Measurements from ENCODE around the gene SAG. TPM values are rescaled to one million over a fixed set of nuclear protein-coding genes. Genes with fewer than 3 reads are reported as not detected.

SAG gene
- total and polyA plus RNA-seq, 2 of the 13 experiments (the other 11 are each of a cell fraction or from before 2014, with no cell fraction given), result not detected

DNA sequence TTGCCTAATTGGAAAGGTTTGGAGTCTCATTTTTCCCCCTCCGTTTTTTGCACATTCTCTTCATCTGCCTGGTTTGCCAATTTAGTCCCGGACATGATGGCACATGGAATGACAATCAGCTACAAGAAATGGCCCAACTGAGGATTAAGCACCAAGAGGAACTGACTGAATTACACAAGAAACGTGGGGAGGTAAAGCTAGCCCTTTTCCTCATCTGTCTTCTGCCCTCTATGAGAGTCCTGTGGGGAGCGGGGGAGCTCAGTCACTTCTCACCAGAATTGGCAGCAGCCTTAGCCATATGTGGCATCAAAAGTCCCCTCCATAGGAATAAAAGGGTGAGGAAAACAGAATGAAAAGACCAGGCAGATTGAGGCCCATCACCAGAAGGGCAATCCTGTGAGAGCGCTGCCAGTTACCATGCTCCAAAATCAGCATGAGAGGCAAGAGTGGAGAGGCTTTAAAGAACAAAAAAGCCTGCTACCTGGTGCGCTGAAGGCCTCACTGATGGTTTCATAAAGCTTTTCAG, 44.5 kb upstream of the SAG start:
- BruUV-seq (replicated peaks), result no TSS peak
- H3K79me2 ChIP-seq (ENCODE audit: insufficient read depth, low read length), result peaks cover 8% of the 10 kb centered on the region

More for the DNA sequence above, 44.5 kb upstream of the SAG start:
- no peak for TF ChIP-seq ZNF598 (CRISPR knock-in tag; IDR thresholded peaks at IDR 0.05; ENCODE audit: borderline replicate concordance)
- no peak for TF ChIP-seq SIN3A (IDR thresholded peaks at IDR 0.05; ENCODE audit: borderline replicate concordance, low read depth, low read length)
- no peak for TF ChIP-seq TCF12 (IDR thresholded peaks at IDR 0.05)
- no peak for TF ChIP-seq TCF12 (CRISPR knock-in tag; IDR thresholded peaks at IDR 0.05)
- TF ChIP-seq, protein P1, sequence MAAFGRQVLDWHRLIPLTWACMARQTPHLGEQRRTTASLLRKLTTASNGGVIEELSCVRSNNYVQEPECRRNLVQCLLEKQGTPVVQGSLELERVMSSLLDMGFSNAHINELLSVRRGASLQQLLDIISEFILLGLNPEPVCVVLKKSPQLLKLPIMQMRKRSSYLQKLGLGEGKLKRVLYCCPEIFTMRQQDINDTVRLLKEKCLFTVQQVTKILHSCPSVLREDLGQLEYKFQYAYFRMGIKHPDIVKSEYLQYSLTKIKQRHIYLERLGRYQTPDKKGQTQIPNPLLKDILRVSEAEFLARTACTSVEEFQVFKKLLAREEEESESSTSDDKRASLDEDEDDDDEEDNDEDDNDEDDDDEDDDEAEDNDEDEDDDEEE (CRISPR knock-in tag; IDR thresholded peaks at IDR 0.05), result no peak
- no peak for TF ChIP-seq ZNF430 (CRISPR knock-in tag; IDR thresholded peaks at IDR 0.05)
- no peak for TF ChIP-seq TBP (CRISPR knock-in tag; IDR thresholded peaks at IDR 0.05)
- no peak for TF ChIP-seq HIVEP1 (CRISPR knock-in tag; IDR thresholded peaks at IDR 0.05)
- TF ChIP-seq MED8 (CRISPR knock-in tag; IDR thresholded peaks at IDR 0.05; ENCODE audit: insufficient replicate concordance), result no peak
- TF ChIP-seq ZNF776 (CRISPR knock-in tag; IDR thresholded peaks at IDR 0.05), result no peak
- no peak for TF ChIP-seq ZNF124 (CRISPR knock-in tag; IDR thresholded peaks at IDR 0.05)
- no peak for TF ChIP-seq KDM5B (CRISPR knock-in tag; IDR thresholded peaks at IDR 0.05; ENCODE audit: borderline replicate concordance)
- no peak for TF ChIP-seq ZNF792 (CRISPR knock-in tag; IDR thresholded peaks at IDR 0.05)
- TF ChIP-seq, protein P2, sequence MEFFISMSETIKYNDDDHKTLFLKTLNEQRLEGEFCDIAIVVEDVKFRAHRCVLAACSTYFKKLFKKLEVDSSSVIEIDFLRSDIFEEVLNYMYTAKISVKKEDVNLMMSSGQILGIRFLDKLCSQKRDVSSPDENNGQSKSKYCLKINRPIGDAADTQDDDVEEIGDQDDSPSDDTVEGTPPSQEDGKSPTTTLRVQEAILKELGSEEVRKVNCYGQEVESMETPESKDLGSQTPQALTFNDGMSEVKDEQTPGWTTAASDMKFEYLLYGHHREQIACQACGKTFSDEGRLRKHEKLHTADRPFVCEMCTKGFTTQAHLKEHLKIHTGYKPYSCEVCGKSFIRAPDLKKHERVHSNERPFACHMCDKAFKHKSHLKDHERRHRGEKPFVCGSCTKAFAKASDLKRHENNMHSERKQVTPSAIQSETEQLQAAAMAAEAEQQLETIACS (CRISPR knock-in tag; IDR thresholded peaks at IDR 0.05), result no peak
- no peak for TF ChIP-seq TBL1XR1 (IDR thresholded peaks at IDR 0.05; ENCODE audit: borderline replicate concordance, low read length, partially characterized antibody)
- TF ChIP-seq, protein P3, sequence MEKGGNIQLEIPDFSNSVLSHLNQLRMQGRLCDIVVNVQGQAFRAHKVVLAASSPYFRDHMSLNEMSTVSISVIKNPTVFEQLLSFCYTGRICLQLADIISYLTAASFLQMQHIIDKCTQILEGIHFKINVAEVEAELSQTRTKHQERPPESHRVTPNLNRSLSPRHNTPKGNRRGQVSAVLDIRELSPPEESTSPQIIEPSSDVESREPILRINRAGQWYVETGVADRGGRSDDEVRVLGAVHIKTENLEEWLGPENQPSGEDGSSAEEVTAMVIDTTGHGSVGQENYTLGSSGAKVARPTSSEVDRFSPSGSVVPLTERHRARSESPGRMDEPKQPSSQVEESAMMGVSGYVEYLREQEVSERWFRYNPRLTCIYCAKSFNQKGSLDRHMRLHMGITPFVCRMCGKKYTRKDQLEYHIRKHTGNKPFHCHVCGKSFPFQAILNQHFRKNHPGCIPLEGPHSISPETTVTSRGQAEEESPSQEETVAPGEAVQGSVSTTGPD (CRISPR knock-in tag; IDR thresholded peaks at IDR 0.05), result no peak
- TF ChIP-seq, protein P4, sequence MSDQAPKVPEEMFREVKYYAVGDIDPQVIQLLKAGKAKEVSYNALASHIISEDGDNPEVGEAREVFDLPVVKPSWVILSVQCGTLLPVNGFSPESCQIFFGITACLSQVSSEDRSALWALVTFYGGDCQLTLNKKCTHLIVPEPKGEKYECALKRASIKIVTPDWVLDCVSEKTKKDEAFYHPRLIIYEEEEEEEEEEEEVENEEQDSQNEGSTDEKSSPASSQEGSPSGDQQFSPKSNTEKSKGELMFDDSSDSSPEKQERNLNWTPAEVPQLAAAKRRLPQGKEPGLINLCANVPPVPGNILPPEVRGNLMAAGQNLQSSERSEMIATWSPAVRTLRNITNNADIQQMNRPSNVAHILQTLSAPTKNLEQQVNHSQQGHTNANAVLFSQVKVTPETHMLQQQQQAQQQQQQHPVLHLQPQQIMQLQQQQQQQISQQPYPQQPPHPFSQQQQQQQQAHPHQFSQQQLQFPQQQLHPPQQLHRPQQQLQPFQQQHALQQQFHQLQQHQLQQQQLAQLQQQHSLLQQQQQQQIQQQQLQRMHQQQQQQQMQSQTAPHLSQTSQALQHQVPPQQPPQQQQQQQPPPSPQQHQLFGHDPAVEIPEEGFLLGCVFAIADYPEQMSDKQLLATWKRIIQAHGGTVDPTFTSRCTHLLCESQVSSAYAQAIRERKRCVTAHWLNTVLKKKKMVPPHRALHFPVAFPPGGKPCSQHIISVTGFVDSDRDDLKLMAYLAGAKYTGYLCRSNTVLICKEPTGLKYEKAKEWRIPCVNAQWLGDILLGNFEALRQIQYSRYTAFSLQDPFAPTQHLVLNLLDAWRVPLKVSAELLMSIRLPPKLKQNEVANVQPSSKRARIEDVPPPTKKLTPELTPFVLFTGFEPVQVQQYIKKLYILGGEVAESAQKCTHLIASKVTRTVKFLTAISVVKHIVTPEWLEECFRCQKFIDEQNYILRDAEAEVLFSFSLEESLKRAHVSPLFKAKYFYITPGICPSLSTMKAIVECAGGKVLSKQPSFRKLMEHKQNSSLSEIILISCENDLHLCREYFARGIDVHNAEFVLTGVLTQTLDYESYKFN (CRISPR knock-in tag; conservative IDR thresholded peaks at IDR 0.05), result no peak
- no peak for TF ChIP-seq TRIM24 (CRISPR knock-in tag; IDR thresholded peaks at IDR 0.05)
- TF ChIP-seq ZNF703 (CRISPR knock-in tag; IDR thresholded peaks at IDR 0.05; ENCODE audit: borderline replicate concordance), result no peak
- no peak for TF ChIP-seq ZNF232 (CRISPR knock-in tag; IDR thresholded peaks at IDR 0.05; ENCODE audit: borderline replicate concordance)
- Histone ChIP-seq H3K36me3 (replicated peaks in 1 of 2; ENCODE audit: control insufficient read depth in 1 of 2, insufficient read depth in 2 of 2, low read length in 2 of 2) (peaks cover 56 to 97% of the 10 kb centered on the region in 2 experiments), H3K4me3 (replicated peaks in 1 of 3; ENCODE audit: insufficient read depth in 1 of 3, low read depth in 2 of 3, low read length in 3 of 3) (no peak overlapping the region), H3K27me3 (ENCODE audit: control insufficient read depth in 1 of 2, insufficient read depth in 2 of 2, low read length in 2 of 2) (no peaks in the 10 kb centered on the region), H3K9me3 (ENCODE audit: low read length) (no peaks in the 10 kb centered on the region), H3K27ac (ENCODE audit: extremely low read length, insufficient read depth, low read length) (no peak overlapping the region), H3K4me2 (ENCODE audit: low read depth, low read length) (no peak overlapping the region), H4K20me1 (ENCODE audit: insufficient read depth, low read length) (no peaks in the 10 kb centered on the region), H3K9ac (ENCODE audit: insufficient read depth, low read depth, low read length) (no peak overlapping the region), H2AFZ (ENCODE audit: low read length) (no peak overlapping the region), H3K4me1 (ENCODE audit: insufficient read depth, low read length) (no peaks in the 10 kb centered on the region)
- intact Hi-C loops (cut with micrococcal nuclease; ENCODE audit: unreplicated experiment) (no loop called here), in situ Hi-C loops (cut with HindIII; ENCODE audit: extremely low pct_ligation_motif_present, low pct_unique_long_range_greater_than_20kb) (no loop called here)
- DNase-seq (ENCODE audit: low spot score) (no peak), FAIRE-seq (no peak), ATAC-seq (no peak)
- 97% methylated on average over 6 of the region's 6 CpGs for WGBS (ENCODE audit: low lambda C conversion rate)
- ChIA-PET CTCF (ENCODE audit: low intra/inter-chr PET ratio, low total read pairs) (no interaction called here), POLR2A (no interaction called here)
